ENCODE data around the gene SLC2A2.

DNA sequence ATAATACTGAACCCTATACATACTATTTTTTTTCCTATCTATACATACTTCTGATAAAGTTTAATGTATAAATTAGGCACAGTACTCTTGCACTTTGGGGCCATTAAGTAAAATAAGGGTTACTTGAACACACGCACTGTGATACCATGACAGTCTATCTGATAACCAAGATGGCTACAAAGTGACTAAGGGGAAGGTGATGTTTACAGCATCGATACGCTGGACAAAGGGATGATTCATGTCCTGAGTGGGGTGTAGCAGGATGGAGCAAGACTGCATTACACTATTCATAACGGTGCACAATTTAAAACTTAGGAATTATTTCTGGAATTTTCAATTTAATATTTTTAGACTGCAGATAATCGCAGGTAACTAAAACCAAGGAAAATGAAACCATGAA is 30.0 kb upstream of the SLC2A2 start:
- TF ChIP-seq POLR2A (IDR thresholded peaks at IDR 0.05) = no peak
- TF ChIP-seq, protein P1, sequence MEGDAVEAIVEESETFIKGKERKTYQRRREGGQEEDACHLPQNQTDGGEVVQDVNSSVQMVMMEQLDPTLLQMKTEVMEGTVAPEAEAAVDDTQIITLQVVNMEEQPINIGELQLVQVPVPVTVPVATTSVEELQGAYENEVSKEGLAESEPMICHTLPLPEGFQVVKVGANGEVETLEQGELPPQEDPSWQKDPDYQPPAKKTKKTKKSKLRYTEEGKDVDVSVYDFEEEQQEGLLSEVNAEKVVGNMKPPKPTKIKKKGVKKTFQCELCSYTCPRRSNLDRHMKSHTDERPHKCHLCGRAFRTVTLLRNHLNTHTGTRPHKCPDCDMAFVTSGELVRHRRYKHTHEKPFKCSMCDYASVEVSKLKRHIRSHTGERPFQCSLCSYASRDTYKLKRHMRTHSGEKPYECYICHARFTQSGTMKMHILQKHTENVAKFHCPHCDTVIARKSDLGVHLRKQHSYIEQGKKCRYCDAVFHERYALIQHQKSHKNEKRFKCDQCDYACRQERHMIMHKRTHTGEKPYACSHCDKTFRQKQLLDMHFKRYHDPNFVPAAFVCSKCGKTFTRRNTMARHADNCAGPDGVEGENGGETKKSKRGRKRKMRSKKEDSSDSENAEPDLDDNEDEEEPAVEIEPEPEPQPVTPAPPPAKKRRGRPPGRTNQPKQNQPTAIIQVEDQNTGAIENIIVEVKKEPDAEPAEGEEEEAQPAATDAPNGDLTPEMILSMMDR (IDR thresholded peaks at IDR 0.05) = no peak
- TF ChIP-seq POLR2AphosphoS5 (IDR thresholded peaks at IDR 0.05) = no peak
- TF ChIP-seq EP300 (IDR thresholded peaks at IDR 0.05; ENCODE audit: low read depth) = no peak
